Large intestine (tissue), 3 donors: ENCODE data around the gene CECR2. TPM values are rescaled to one million over a fixed set of nuclear protein-coding genes. Genes with fewer than 3 reads are reported as not detected.
A peak's percentile ranks its signal among the peaks of the same experiment; 100 is the strongest.

Experiments used
- DNase-seq, 2 donors: peaks; one replicate each; pipeline versions ENCODE4 v3.0.0 to v3.0.0-alpha.2; 2013
- H3K27ac ChIP-seq: one replicate; pipeline ENCODE4 v1.5.1; 2013; ENCODE audit warnings: low read length
- H3K27me3 ChIP-seq: 2 replicates; pipeline ENCODE4 v1.6.1; 2013; ENCODE audit warnings: low read length; ENCODE audit not compliant: control insufficient read depth, insufficient read depth
- H3K36me3 ChIP-seq: 2 replicates; pipeline ENCODE4 v1.6.1; 2013; ENCODE audit warnings: low read length; ENCODE audit not compliant: control insufficient read depth, insufficient read depth
- H3K4me1 ChIP-seq: one replicate; pipeline ENCODE4 v1.6.1; 2013; ENCODE audit warnings: low read length; ENCODE audit not compliant: control insufficient read depth, insufficient read depth
- H3K4me3 ChIP-seq: one replicate; pipeline ENCODE4 v1.5.1; 2013; ENCODE audit warnings: low read length
- H3K9me3 ChIP-seq: one replicate; pipeline ENCODE4 v1.6.1; 2013; ENCODE audit warnings: mild to moderate bottlenecking, low read depth, low read length, moderate library complexity; ENCODE audit not compliant: control insufficient read depth
- WGBS: methylation state at CpG from one replicate; pipeline ENCODE4 v1.1.5; 2013; ENCODE audit warnings: low lambda C conversion rate; ENCODE audit not compliant: insufficient coverage; 5-methylcytosine and 5-hydroxymethylcytosine counted together
- polyA plus RNA-seq: library from polyadenylated mRNA; unstranded; fragments of 120-200 nt; gene quantifications from one replicate; pipeline ENCODE4 v1.2.1, GENCODE V29; 2013

The CECR2 gene
- polyA plus RNA-seq, 1 donor = 1.7 TPM

GRCh38 chr22:17379944-17380343 lies 10.7 kb downstream of the CECR2 start:
- Histone ChIP-seq H3K9me3 (no peaks in the 10 kb centered on the region), H3K27me3 (no peaks in the 10 kb centered on the region), H3K27ac (no peak overlapping the region), H3K36me3 (no peaks in the 10 kb centered on the region), H3K4me3 (no peak overlapping the region), H3K4me1 (no peaks in the 10 kb centered on the region)
- WGBS = 60% methylated on average over 1 of the region's 2 CpGs
- no peak for DNase-seq

- H3K4me1 ChIP-seq = no peaks in the 10 kb centered on the region
- H3K27ac ChIP-seq = no peak overlapping the region
- no peak overlapping the region for H3K4me3 ChIP-seq
- no peaks in the 10 kb centered on the region for H3K36me3 ChIP-seq
- H3K27me3 ChIP-seq = no peaks in the 10 kb centered on the region
- DNase-seq = no peak
- WGBS = 100% methylated on average over 2 of the region's 6 CpGs
- no peaks in the 10 kb centered on the region for H3K9me3 ChIP-seq
Measured at GRCh38 chr22:17380359-17381087, 11.3 kb downstream of the CECR2 start.

- no peaks in the 10 kb centered on the region for H3K4me1 ChIP-seq
- H3K27ac ChIP-seq = no peak overlapping the region
- H3K36me3 ChIP-seq = no peaks in the 10 kb centered on the region
- no peak overlapping the region for H3K4me3 ChIP-seq
- no peaks in the 10 kb centered on the region for H3K27me3 ChIP-seq
- no peaks in the 10 kb centered on the region for H3K9me3 ChIP-seq
- whole genome bisulfite sequencing = 87% methylated on average over 3 of the region's 12 CpGs
- peak; percentile 17 to 37 for DNase-seq
Measured at GRCh38 chr22:17381192-17381913, 12.1 kb downstream of the CECR2 start.

- no peak overlapping the region for H3K4me3 ChIP-seq
Measured at GRCh38 chr22:17384612-17385330, 15.5 kb downstream of the CECR2 start.

GRCh38 chr22:17387356-17387755 lies 18.1 kb downstream of the CECR2 start:
- Histone ChIP-seq H3K9me3 (no peaks in the 10 kb centered on the region), H3K27me3 (no peaks in the 10 kb centered on the region), H3K4me3 (no peak overlapping the region), H3K36me3 (no peaks in the 10 kb centered on the region), H3K4me1 (no peaks in the 10 kb centered on the region), H3K27ac (no peak overlapping the region)
- WGBS = 80% methylated on average over 1 of the region's 9 CpGs
- no peak for DNase-seq

More at GRCh38 chr22:17384612-17385330, 15.5 kb downstream of the CECR2 start:
- no peaks in the 10 kb centered on the region for H3K27me3 ChIP-seq
- no peaks in the 10 kb centered on the region for H3K36me3 ChIP-seq
- 100% methylated on average over 3 of the region's 7 CpGs for WGBS
- H3K4me1 ChIP-seq = no peaks in the 10 kb centered on the region
- no peak overlapping the region for H3K27ac ChIP-seq
- no peak for DNase-seq
- no peaks in the 10 kb centered on the region for H3K9me3 ChIP-seq

GRCh38 chr22:17388235-17388634 lies 19.0 kb downstream of the CECR2 start:
- no peaks in the 10 kb centered on the region for H3K27me3 ChIP-seq
- no peaks in the 10 kb centered on the region for H3K36me3 ChIP-seq
- no peaks in the 10 kb centered on the region for H3K9me3 ChIP-seq
- no peak for DNase-seq
- H3K4me1 ChIP-seq = no peaks in the 10 kb centered on the region
- WGBS = 96% methylated on average over 3 of the region's 10 CpGs
- no peak overlapping the region for H3K4me3 ChIP-seq
- no peak overlapping the region for H3K27ac ChIP-seq

GRCh38 chr22:17390087-17390486 lies 20.8 kb downstream of the CECR2 start:
- no peaks in the 10 kb centered on the region for H3K27me3 ChIP-seq
- no peak overlapping the region for H3K4me3 ChIP-seq
- DNase-seq = no peak
- no peak overlapping the region for H3K27ac ChIP-seq
- no peaks in the 10 kb centered on the region for H3K9me3 ChIP-seq
- no peaks in the 10 kb centered on the region for H3K4me1 ChIP-seq
- no peaks in the 10 kb centered on the region for H3K36me3 ChIP-seq
- no CpG with 5 or more reads among the region's 5 CpGs for WGBS

- H3K4me1 ChIP-seq = no peaks in the 10 kb centered on the region
- no CpG with 5 or more reads among the region's 3 CpGs for WGBS
- H3K9me3 ChIP-seq = no peaks in the 10 kb centered on the region
- peak in 1 of 2 donors; percentile 48 for DNase-seq
- H3K4me3 ChIP-seq = no peak overlapping the region
- no peaks in the 10 kb centered on the region for H3K27me3 ChIP-seq
- H3K27ac ChIP-seq = no peak overlapping the region
- H3K36me3 ChIP-seq = no peaks in the 10 kb centered on the region
Measured at GRCh38 chr22:17396516-17396915, 27.3 kb downstream of the CECR2 start.

- WGBS = 90% methylated on average over 2 of the region's 11 CpGs
- no peaks in the 10 kb centered on the region for H3K4me1 ChIP-seq
Measured at GRCh38 chr22:17397756-17398547, 28.7 kb downstream of the CECR2 start.

GRCh38 chr22:17400305-17400704 lies 31.0 kb downstream of the CECR2 start:
- no CpG with 5 or more reads among the region's 3 CpGs for WGBS
- H3K4me1 ChIP-seq = no peaks in the 10 kb centered on the region
- peak in 1 of 2 donors; percentile 32 for DNase-seq
- no peaks in the 10 kb centered on the region for H3K27me3 ChIP-seq
- H3K9me3 ChIP-seq = no peaks in the 10 kb centered on the region
- no peak overlapping the region for H3K4me3 ChIP-seq
- no peaks in the 10 kb centered on the region for H3K36me3 ChIP-seq
- no peak overlapping the region for H3K27ac ChIP-seq

More at GRCh38 chr22:17397756-17398547, 28.7 kb downstream of the CECR2 start:
- H3K4me3 ChIP-seq = no peak overlapping the region
- H3K36me3 ChIP-seq = no peaks in the 10 kb centered on the region
- no peak for DNase-seq
- H3K9me3 ChIP-seq = no peaks in the 10 kb centered on the region
- no peak overlapping the region for H3K27ac ChIP-seq
- no peaks in the 10 kb centered on the region for H3K27me3 ChIP-seq
